Renal cortex interstitium (tissue), 11 donors: Measurements from ENCODE around the gene ALKBH3. TPM values are rescaled to one million over a fixed set of nuclear protein-coding genes. Genes with fewer than 3 reads are reported as not detected.

ENCODE experiments used
- DNase-seq, 11 donors: peaks; one replicate each; pipeline ENCODE4 v3.0.0-alpha.2; 2013; ENCODE audit warnings: low read depth in 9 of 11, low spot score in 4 of 11; ENCODE audit errors: extremely low read depth in 1 of 11
- polyA plus RNA-seq, 3 donors: library from polyadenylated mRNA; unstranded; fragments of 120-200 nt; gene quantifications; one replicate each; pipeline ENCODE4 v1.2.1, GENCODE V29; 2013; ENCODE audit not compliant: insufficient read length in 3 of 3

Gene ALKBH3
- polyA plus RNA-seq, 3 donors = 30.6 to 36.8 (median 31.9) TPM

DNA sequence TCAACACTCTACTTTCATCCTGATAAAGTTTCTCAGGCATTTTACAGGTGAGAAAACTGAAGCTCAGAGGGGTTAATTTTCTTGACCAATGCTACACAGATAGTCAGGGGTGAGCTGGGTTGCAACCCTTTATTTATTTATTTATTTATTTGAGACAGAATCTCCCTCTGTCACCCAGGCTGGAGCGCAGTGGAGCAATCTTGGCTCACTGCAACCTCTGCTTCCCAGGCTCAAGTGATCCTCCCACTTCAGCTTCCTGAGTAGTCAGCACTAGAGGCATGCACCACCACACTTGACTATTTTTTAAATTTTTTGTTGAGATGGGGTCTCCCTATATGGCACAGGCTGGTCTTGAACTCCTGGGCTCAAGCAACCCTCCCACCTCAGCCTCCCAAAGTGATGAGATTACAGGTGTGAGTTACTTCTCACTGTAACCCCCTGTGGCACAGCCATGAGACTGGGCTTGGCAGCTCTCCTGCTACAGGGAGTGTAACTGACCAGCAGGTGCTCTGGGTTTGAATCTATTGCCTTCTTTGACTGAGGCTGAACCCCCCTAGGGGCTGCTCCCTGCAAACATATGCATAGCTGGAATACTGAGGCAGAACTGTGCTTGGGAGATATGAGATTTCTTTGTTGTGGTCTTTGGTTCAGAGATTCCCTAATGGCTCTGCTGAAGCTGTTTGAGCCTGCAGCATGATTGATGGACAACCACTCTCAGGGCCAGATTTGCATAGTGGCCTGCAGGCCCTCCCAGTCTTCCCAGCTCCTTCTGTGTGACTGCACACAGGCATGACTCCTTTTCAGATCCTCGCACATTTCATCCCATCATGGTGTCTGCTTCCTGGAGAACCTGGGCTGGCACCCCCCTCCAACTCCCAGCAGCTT, 68.0 kb downstream of the ALKBH3 start:
- DNase-seq = no peak

DNA sequence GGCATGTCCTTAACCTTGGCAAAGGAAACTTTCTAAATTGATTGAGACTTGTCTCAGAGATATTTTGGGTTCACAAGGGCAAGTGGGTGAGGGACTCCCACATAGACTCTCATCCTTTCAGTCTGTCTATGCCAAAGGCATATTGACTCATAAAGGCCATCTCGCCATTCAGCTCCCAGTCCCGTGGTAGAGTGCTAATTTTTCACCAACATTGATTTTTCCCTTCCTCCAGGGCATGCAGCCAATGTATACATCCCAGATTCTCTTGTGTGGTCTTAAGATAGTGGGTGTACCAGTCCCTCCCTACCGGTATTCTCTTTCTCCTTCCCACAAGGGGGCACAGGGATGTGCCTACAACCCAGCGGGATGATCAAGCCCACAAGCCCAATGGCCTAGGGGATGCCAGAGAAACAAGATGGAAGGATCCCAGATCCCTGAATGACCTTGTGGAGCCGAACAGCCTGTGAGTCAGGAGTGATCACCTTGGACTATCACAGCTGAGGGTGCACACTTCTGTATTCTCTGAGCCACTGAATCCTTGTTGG, 69.8 kb downstream of the ALKBH3 start:
- DNase-seq = no peak

- DNase-seq = no peak
Measured at GRCh38 chr11:43951231-43951630, 70.6 kb downstream of the ALKBH3 start.

DNA sequence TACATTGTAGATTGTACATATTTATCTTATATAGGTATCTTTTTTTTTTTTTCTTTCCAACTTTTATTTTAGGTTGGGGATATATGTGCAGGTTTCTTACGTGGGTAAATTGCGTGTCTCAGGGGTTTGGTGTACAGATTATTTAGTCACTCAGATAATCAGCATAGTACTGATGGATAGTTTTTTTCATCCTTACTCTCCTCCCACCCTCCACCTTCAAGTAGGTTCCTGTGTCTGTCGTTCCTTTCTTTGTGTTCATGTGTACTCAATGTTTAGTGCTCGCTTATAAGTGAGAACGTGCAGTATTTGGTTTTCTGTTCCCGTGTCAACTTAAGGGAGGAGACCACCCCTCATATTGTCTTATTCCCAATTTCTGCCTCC, 71.4 kb downstream of the ALKBH3 start:
- DNase-seq = no peak

DNA sequence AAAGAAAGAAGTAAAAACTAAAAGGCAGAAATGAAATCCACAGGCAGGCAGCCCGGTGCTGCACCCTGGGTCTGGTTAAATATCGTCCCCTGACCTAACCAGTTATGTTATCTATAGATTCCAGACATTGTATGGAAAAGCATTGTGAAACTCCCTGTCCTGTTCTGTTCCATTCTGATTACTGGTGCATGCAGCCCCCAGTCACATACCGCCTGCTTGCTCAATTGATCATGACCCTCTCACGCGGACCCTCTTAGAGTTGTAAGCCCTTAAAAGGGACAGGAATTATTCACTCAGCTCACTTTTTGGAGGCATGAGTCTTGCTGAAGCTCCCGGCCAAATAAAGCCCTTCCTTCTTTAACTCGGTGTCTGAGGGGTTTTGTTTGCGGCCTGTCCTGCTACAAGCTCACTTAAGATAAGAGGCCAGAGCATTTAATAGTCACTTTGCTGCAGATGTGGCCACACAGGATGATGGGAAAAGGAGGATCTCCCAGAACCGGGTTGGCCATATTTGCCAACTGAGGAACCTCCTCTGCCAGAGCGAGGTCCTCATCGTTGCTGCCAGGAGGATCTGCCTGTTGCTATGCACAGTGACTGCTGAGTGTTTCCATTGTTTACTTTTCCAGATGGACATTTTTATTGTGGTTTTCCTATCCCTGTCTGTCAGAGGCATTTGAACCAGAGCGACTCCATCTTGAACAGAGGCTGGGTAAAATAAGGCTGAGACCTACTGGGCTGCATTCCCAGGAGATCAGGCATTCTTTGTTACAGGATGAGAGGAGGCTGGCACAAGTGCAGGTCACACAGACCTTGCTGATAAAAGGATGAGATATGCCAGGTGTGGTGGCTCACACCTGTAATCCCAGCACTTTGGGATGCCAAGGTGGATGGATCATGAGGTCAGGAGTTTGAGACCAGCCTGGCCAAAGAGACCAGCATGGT, 72.0 kb downstream of the ALKBH3 start:
- no peak for DNase-seq

- no peak for DNase-seq
Measured at GRCh38 chr11:43953521-43953920, 72.9 kb downstream of the ALKBH3 start.

GRCh38 chr11:43954241-43954640, 73.6 kb downstream of the ALKBH3 start:
- no peak for DNase-seq

GRCh38 chr11:43955381-43956118, 74.9 kb downstream of the ALKBH3 start:
- DNase-seq = no peak

DNA sequence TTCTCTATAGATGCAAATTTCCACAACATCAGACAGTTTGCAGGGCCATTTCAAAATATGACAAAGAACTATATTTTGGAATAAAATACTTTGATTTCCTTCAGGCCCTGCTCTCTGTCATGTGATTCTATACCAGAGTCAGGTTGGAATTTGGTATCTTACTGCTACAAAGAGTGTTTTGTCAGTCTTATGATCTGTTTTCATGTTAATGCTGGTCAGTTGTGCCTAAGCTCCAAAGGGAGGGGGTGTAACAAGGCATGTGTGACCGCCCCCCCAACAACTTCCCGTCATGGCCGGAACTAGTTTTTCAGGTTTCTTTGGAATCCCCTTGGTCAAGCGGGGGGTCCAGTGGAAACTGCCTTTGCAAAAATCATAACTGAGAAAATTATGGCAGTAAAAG, 76.9 kb downstream of the ALKBH3 start:
- DNase-seq = no peak

- DNase-seq = no peak
Measured at GRCh38 chr11:43959321-43959995, 78.8 kb downstream of the ALKBH3 start.

GRCh38 chr11:43962383-43963278, 82.0 kb downstream of the ALKBH3 start:
- no peak for DNase-seq

- no peak for DNase-seq
Measured at GRCh38 chr11:43963279-43963620, 82.6 kb downstream of the ALKBH3 start.

DNA sequence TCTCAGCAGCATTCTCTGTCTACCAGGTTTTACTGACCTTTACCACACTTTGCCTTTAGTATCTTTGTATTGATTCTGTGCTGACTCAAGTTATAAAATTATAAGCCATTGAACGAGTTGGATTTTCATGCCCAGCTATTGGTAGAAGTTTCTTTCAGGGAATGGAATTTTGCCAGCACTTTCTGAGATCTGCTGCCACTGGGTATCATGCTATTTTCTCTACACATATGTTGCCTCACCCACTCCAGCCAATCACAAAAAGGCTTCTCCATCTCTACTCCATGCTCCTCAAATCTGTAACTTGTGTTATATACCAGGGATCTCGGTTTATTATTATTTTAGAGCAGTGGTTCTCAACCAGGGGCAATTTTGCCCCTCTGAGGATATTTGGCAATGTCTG, 87.0 kb downstream of the ALKBH3 start:
- DNase-seq = no peak

GRCh38 chr11:43968719-43969118, 88.1 kb downstream of the ALKBH3 start:
- no peak for DNase-seq

- no peak for DNase-seq
Measured at GRCh38 chr11:43969543-43969942, 88.9 kb downstream of the ALKBH3 start.
